ENCODE data around the gene CYLD.

Gene CYLD

GRCh38 chr16:50741781-50742575 is at the start of gene CYLD:
Gene CYLD (plus strand): TSS chr16:50742086. CDS start chr16:50749699, 7,613 bp downstream.
- DNase-seq (ENCODE audit: low read depth), result peak; percentile 79

DNA sequence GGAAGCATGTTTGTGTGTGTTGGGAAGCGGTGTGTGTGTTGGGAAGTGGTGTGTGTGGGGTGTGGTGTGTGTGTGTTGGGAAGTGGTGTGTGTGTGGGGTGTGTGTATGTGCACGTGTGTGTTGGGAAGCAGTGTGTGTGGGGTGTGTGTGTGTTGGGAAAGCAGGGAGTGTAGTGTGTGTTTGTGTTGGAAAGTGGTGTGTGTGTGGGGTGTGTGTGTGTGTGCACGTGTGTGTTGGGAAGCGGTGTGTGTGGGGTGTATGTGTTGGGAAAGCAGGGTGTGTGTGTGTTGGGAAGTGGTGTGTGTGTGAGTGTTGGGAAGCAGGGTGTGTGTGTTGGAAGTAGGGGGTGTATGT is 49.3 kb upstream of the CYLD start:
- DNase-seq (ENCODE audit: low read depth), result no peak

GRCh38 chr16:50692999-50693781 is 48.7 kb upstream of the CYLD start, which contains the start of gene NOD2:
Gene NOD2 (plus strand): TSS chr16:50693606. CDS start chr16:50699496, 5,890 bp downstream.
- DNase-seq (ENCODE audit: low read depth), result no peak

GRCh38 chr16:50694206-50694605 is 47.7 kb upstream of the CYLD start:
- DNase-seq (ENCODE audit: low read depth), result no peak

DNA sequence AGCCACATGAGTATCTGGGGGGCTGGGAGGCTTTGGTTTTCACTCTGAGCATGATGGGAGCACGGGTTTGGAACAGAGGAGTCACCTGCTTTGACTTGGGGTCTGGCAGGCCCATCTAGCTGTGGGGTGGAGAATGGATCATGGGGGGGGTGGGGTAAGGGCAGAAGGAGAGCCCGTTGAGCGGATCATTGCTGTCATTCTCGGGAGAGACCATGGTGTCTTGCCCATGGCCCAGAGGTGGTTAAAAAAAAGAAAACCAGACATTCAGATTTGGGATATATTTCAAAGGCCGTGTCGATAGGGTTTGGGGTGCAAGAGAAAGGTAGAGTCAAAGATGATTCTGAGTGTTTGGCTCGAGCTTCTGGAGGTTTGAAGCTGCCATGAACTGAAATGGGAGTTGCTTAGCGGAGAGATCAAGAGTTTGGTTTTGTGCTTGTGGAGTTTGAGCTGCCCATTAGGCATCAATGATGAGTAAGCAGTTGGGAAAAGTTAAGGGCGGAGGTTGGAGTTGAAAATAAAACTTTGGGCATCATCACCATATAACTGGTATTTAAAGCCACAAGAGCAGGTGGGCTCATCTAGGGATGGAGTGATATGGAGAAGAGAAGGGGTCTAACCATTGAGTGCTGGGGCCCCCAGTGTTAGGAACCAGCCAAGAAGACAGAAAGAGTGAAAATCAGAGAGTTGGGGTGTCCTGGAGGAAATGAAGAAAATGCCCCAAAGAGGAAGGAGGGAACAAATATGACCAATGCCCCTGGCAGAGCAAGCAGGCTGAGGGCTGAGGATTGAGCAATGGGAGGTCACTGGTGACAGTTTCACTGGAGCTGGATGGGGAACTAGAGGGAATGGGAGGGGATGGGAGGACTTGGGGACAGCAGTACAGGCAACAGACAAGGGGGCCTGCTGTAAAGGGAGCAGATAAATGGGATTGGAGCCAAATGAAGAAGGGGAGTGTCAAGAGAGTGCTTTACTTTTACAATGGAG is 46.6 kb upstream of the CYLD start:
- no peak for DNase-seq (ENCODE audit: low read depth)

DNA sequence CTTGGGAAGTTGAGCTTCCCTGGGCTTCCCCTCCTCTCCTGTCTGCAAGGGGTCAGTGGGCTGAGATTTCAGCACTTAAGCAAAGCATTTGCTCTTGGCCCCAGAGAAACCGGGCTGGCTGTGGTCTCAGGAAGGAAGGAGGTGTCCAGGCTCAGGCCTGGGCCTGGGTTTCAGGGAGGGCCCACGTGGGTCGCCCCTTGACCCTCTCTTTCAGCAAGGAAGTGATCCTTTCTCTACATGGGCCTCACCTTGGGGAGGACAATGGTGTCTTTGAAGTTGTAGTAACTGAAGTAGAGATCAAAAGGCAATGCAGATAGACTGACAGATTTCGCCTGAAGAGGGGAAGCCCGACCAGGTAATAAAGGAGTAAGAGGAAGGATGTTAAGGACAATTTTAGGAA is 45.8 kb upstream of the CYLD start:
- no peak for DNase-seq (ENCODE audit: low read depth)

DNA sequence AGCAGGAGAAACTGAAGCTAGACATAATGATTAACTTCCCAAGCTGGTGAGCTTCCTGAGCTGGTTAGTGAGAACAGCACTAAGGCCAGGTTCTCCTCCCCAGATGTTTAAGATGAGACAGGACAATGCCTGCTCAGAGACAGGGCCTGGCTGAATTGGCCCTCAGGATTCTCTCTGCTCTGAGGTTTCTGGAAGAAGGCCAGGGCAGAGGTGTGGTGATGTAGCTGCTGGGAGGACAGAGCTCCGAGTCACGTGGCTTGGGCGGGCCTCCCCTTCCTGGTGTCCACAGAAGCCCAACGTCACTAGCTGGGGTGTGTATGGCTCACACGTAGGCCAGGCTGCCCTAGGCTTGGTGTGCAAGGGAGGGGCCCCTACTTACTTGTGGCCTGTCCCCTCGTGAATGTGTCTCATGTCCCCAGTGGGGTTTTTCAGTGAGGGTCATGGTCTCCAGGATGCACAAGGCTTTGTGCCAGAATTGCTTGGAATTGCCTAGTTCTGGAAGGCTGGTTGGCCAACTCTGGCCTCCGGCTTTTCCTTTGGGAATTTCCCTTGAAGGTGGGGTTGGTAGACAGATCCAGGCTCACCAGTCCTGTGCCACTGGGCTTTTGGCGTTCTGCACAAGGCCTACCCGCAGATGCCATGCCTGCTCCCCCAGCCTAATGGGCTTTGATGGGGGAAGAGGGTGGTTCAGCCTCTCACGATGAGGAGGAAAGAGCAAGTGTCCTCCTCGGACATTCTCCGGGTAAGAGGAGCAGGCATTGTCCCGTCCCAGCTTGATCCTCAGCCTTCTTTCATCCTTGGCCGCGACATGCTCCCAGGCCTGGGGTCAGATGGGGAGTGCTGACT is 45.1 kb upstream of the CYLD start:
- no peak for DNase-seq (ENCODE audit: low read depth)

DNA sequence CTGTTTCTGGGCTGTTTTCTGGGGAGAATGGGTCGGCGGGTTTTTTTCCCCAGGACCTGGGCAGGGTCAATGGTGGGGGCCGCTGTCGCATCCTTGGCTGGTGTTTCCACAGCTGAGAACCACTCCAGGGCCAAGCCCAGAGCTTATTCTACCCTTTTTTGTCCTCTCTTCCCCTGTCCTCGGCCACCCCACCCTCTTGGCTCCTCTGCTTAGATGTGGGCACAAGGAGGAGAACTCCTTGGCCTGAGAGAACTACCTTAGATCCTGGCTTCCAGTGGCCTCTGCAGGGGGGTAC is 44.5 kb upstream of the CYLD start:
- no peak for DNase-seq (ENCODE audit: low read depth)

DNA sequence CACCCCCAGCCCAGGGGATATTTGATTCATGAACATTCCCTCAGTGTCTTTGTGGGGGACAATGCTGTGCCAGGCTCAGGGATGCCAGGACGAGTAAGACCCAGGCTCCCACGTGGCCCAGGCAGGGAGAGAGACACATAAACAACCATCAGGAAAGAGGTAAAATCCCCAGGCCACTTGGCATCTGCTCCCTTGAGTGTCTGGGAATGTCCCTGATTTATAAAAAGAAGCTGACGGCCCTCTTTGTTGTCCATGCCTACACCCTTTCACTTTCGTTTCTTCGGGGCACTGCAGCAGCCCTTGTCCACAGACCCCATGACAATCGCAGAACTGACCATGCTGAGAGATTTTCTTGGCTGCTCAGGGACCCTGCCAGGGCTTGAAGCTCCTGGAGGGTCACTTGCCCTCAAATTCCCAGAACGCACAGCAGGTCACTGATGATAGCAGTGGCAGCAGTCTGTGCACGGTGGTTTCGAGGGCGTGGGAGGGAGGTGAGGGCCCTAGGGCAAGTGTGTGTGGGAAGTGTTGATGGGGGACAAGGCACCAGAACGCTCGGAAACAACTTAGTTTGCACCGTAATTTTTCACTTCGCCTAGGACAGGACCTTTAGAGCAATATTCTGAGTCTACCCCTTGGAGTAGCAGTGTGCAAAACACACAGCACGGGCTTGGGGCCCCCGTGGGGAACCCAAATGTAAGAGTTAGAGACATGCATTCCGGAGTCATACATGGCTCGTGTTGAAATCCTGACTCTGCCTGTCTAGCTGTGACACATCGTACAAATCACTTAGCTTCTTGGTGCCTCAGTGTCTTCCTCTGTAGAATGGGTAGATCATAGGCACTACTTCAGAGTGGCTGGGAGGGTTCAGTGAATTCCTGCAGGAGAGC is 43.8 kb upstream of the CYLD start:
- no peak for DNase-seq (ENCODE audit: low read depth)

DNA sequence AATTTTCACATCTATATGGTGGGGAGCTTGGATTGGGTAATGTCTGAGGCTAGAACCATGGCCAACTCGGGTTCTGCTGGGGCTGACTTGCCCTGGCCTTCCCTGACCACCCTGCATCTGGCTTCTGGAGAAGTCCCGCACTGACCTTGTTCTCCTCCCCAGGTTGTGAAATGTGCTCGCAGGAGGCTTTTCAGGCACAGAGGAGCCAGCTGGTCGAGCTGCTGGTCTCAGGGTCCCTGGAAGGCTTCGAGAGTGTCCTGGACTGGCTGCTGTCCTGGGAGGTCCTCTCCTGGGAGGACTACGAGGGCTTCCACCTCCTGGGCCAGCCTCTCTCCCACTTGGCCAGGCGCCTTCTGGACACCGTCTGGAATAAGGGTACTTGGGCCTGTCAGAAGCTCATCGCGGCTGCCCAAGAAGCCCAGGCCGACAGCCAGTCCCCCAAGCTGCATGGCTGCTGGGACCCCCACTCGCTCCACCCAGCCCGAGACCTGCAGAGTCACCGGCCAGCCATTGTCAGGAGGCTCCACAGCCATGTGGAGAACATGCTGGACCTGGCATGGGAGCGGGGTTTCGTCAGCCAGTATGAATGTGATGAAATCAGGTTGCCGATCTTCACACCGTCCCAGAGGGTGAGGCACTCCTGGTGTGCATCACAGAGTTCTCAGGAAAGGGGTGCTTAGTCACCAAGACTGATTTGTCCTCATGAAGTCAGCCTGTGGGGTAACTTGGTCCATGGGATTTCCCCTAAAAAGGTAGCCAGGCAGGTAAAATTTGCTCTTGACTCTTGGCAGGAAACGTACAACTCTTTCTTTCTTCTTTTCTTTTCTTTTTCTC is 42.3 kb upstream of the CYLD start:
- DNase-seq (ENCODE audit: low read depth), result no peak

- no peak for DNase-seq (ENCODE audit: low read depth)
Measured at GRCh38 chr16:50702725-50703124, 39.2 kb upstream of the CYLD start.

- no peak for DNase-seq (ENCODE audit: low read depth)
Measured at GRCh38 chr16:50704245-50704644, 37.6 kb upstream of the CYLD start.

GRCh38 chr16:50705436-50706110 is 36.3 kb upstream of the CYLD start:
- no peak for DNase-seq (ENCODE audit: low read depth)

GRCh38 chr16:50706250-50706649 is 35.6 kb upstream of the CYLD start:
- no peak for DNase-seq (ENCODE audit: low read depth)

DNA sequence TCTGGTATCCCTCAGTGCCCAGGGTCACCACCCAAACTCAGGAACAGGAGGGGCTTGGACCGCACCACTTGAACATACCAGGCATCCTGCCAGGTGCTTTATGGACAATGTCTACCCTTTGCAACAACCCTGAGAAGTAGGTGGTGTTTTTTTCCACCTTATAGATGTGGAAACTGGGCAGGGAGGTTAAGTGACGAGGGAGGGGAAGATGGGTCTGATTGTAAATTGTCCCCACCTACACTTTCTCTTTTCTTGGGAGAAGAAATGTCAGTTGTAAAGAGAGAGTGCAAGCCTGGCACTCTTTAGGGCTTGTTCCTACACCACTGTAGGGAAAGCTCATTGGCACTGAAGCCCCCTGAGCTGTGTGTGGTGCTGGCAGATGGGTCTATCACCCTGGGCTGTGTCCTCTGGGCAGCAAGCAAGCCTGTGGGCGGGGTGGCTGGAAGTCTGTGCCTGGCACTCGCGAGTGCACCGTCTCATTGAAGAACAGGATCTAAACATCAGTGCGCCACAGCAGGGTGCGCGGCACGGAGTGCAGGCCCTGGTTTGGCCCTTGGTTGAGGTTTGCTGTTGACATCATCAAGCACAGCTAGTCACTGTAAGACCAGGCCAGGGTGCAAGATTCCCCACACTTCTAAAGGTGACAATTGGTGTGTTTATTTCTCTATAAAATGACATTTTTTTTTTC is 33.4 kb upstream of the CYLD start:
- DNase-seq (ENCODE audit: low read depth), result no peak

DNA sequence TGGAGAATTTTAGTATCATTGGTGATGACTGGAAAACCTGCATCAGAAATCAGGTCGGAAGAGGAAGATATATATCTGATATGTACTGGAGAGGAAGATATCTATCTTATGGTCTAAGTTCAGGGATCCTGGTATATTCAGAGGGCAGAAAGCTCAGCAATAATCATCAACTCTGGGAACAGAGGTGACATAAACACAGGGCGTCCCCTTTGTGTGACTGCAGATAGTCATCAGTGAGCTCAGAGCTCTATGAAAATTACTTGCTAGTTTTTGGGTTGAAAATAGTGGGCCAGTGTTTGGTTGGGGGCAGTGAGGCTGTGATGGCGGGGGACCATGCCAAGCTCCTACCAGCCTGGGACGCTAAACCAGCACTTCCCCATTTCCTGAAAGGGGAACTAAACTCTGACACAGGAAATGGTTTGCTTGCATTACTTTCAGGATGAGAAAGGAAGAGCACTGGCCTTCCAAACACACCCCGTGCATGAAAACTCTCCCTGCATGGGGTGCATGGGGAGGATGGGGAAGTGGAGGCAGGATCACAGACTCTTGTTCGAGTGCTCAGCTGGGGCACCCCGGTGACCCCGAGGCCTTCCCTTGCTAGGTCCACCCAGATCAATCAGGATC is 32.7 kb upstream of the CYLD start:
- no peak for DNase-seq (ENCODE audit: low read depth)

DNA sequence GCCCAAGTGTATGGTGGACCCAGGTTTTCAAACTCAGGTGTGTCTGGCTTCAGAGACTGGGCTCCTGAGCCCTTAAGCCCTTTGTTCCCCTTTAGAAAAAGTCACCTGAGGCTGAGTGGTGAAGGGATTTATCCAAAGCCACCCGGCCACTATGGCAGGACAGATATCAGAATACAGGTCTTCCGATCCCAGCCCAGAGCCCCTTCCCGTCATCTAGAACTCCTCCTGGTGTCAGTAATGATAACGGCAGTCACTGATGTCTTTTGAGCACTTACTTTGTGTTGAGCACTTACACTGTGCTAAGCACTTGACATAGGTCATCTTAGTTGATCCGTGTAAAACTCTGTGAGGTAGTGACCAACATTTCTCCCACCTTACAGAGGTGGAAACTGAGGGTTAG is 31.9 kb upstream of the CYLD start:
- no peak for DNase-seq (ENCODE audit: low read depth)

DNA sequence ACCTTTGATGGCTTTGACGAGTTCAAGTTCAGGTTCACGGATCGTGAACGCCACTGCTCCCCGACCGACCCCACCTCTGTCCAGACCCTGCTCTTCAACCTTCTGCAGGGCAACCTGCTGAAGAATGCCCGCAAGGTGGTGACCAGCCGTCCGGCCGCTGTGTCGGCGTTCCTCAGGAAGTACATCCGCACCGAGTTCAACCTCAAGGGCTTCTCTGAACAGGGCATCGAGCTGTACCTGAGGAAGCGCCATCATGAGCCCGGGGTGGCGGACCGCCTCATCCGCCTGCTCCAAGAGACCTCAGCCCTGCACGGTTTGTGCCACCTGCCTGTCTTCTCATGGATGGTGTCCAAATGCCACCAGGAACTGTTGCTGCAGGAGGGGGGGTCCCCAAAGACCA is 30.8 kb upstream of the CYLD start:
- no peak for DNase-seq (ENCODE audit: low read depth)
